HG02943 (cell line): ENCODE measurements around the gene CX3CR1.
"Not testable (repeated sequence)": the region's sequence is repeated elsewhere in the genome, so short reads cannot be mapped to it uniquely, and the experiment has no call there.

ENCODE experiments used
- ATAC-seq: cut with Tn5 transposase; IDR thresholded peaks from one replicate; pipeline ENCODE4 v1.9.1; 2021; ENCODE audit warnings: mild to moderate bottlenecking, low read depth, moderate library complexity; ENCODE audit not compliant: unreplicated experiment

CX3CR1 gene

GRCh38 chr3:39228496-39228895 lies 51.3 kb downstream of the CX3CR1 start:
- no peak for ATAC-seq

- not testable (repeated sequence) for ATAC-seq
Measured at GRCh38 chr3:39227596-39227995, 52.2 kb downstream of the CX3CR1 start.

DNA sequence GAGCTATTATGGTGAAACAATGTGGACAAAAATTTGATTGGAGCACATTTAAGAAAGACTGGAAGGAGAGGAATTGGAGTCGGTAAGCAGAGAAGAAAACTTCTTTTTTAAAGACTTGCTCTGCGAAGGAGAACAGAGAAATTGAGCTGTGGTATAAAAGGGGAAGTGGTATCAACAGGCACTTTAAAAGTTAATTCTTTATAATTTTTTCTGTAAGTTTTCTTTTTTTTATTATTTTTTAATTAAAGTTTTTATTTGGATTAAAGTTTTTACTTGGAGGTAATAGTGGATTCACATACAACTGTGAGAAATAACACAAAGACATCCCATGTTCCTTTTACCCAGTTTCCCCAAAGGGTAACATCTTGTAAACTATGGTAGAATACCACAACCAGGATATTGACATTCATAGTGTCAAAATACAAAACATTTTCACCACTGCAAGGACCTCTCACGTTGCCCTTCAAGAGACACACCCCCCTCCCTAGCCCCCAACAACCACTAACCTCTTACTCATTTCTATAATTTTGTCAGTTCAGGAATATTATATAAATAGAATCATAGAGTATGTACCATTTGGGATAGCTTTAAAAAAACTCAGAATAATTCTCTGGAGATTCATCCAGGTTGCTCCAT lies 53.6 kb downstream of the CX3CR1 start:
- ATAC-seq, result no peak

DNA sequence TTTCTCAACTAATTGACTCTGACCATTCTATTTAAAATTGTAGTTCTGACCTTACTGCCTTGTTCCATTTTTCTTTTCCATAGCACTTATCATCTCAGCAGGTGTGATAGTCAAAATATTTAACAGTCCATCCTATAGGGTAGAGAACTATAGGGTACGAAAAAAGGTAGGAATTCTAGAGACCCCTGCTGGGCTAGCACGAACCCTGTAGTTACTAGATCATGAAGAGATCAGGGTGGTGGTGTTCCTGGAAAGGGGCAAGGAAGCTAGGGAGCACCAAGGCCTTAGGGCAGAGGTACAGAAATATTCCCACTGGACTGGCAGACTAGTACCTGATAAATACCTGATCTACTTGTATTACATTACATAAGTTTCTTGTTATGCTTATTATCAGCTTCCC lies 55.5 kb downstream of the CX3CR1 start:
- ATAC-seq, result no peak

DNA sequence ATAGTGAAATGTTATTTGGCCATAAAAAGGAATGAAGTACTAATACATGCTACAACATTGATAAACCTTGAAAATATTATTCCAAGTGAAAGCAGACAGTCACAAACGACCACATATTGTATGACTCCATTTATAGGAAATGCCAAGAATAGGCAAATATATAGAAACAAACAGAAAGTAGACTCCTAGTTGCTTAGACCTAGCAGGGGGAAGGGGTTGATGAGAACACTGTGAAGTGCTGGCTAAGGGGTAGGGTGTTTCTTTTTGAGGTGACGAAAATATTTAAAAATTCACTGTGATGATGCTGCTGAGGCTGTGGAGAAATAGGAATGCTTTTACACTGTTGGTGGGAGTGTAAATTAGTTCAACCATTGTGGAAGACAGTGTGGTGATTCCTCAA lies 56.9 kb downstream of the CX3CR1 start:
- no peak for ATAC-seq

GRCh38 chr3:39222462-39222861 lies 57.4 kb downstream of the CX3CR1 start:
- no peak for ATAC-seq

DNA sequence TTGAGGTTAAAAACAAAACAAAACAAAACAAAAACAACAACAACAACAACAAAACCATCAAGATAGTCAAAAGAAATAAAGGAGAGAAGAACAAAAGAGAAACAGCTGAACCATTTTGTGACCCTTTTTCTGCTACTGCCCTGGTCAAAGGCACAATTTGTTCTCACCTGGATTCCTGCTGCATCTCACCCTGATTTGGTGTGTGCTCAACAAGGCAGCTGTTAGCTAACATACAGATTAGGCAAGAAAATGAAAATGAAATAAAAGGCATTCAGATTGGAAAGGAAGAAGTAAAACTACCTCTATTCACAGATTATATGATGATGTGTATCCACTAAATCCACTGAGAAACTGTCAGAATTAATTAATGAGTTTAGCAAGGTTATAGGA lies 58.7 kb downstream of the CX3CR1 start:
- no peak for ATAC-seq

GRCh38 chr3:39220407-39221140 lies 59.3 kb downstream of the CX3CR1 start:
- ATAC-seq, result no peak

DNA sequence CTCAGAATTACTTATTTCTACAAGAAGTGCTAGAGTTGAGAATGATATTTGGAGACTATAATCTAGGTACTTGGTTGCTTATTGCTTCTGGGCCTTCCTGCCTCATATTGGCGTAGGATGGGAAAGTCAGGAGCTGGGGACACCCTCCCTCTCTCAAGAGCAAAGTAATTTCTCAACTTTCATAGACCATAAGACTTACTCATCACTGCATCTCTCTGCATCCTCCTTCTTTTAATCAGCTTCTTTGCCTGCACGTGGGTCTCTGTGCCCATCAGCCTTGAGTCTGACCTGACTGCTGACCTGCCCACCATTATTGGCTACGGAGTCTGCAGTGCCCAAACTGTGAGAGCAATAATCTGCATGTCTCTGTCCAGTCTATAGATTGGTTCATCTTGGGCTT lies 60.1 kb downstream of the CX3CR1 start:
- ATAC-seq, result no peak

- ATAC-seq, result peak; percentile 93
Measured at GRCh38 chr3:39216176-39216790, 63.6 kb downstream of the CX3CR1 start.

- no peak for ATAC-seq
Measured at GRCh38 chr3:39213613-39214012, 66.2 kb downstream of the CX3CR1 start.
